ENCODE measurements around the gene EEF1A2. TPM values are rescaled to one million over a fixed set of nuclear protein-coding genes. Genes with fewer than 3 reads are reported as not detected.

EEF1A2 gene
- total RNA-seq = 1 to 10 TPM in 3 of 4 donors, under 1 TPM in 1; 0.75 to 5.0 (median 3.3) TPM

GRCh38 chr20:63498960-63499337 is at the start of gene EEF1A2:
Gene EEF1A2, minus strand, starts transcription at chr20:63499083. Its CDS starts 1,320 bp downstream, at chr20:63497763.
- Histone ChIP-seq H3K9me3 (no peaks in the 10 kb centered on the region), H3K27ac (no peak within 1 kb of the TSS), H3K36me3 (no peaks in the 10 kb centered on the region), H3K4me1 (peaks cover 0 to 19% (median 13%) of the 10 kb centered on the region in 4 donors), H3K4me3 (peak within 1 kb of the TSS in 3 of 4 donors; percentile 19 to 44 (median 29)), H3K27me3 (peaks cover 80% of the 10 kb centered on the region)
- in situ Hi-C loops (cut with MboI; ENCODE audit: low pct_ligation_motif_present in 1 of 4, low pct_unique_long_range_greater_than_20kb in 1 of 4, low sequenced_read_pairs in 3 of 4) (no loop called here), intact Hi-C loops (cut with DNase I; ENCODE audit: low total_unique reads) (no loop called here)
- no peak for DNase-seq
- TF ChIP-seq CTCF (IDR thresholded peaks at IDR 0.05) (no peak), POLR2A (IDR thresholded peaks at IDR 0.05) (no peak), POLR2AphosphoS5 (IDR thresholded peaks at IDR 0.05) (no peak), EP300 (IDR thresholded peaks at IDR 0.05; ENCODE audit: low read depth) (no peak)
- 1% methylated on average over 19 of the region's 58 CpGs; no CpG with 5 or more reads in 1 of the 2 donors for WGBS, 2 donors (ENCODE audit: low coverage in 1 of 2)

GRCh38 chr20:63548542-63548941 is 49.7 kb upstream of the EEF1A2 start:
- no peak overlapping the region for H3K4me3 ChIP-seq
- H3K36me3 ChIP-seq = no peaks in the 10 kb centered on the region
- no peaks in the 10 kb centered on the region for H3K9me3 ChIP-seq
- intact Hi-C loops (cut with DNase I; ENCODE audit: low total_unique reads) (no loop called here), in situ Hi-C loops (cut with MboI; ENCODE audit: low pct_ligation_motif_present in 1 of 4, low pct_unique_long_range_greater_than_20kb in 1 of 4, low sequenced_read_pairs in 3 of 4) (loop anchor here in 1 of 4 donors (25.0 kb wide), 1 partner anchor 89 kb away; the partner anchor contains the start of gene GMEB2)
- peaks cover 52% of the 10 kb centered on the region for H3K27me3 ChIP-seq
- H3K4me1 ChIP-seq = peaks cover 5 to 35% (median 30%) of the 10 kb centered on the region in 4 donors
- TF ChIP-seq POLR2A (IDR thresholded peaks at IDR 0.05) (no peak), EP300 (IDR thresholded peaks at IDR 0.05; ENCODE audit: low read depth) (no peak), CTCF (IDR thresholded peaks at IDR 0.05) (no peak), POLR2AphosphoS5 (IDR thresholded peaks at IDR 0.05) (no peak)
- WGBS, 2 donors (ENCODE audit: low coverage in 1 of 2) = 46 to 61% methylated on average over 3 to 11 of the region's 11 CpGs
- no peak for DNase-seq
- H3K27ac ChIP-seq = no peak overlapping the region

- no peak for DNase-seq
- no peak for TF ChIP-seq EP300 (IDR thresholded peaks at IDR 0.05; ENCODE audit: low read depth)
- no peak for TF ChIP-seq POLR2A (IDR thresholded peaks at IDR 0.05)
- TF ChIP-seq CTCF (IDR thresholded peaks at IDR 0.05) = no peak
- TF ChIP-seq POLR2AphosphoS5 (IDR thresholded peaks at IDR 0.05) = no peak
- Histone ChIP-seq H3K36me3 (no peaks in the 10 kb centered on the region), H3K27ac (peak within 1 kb of the TSS in 1 of 4 donors; percentile 69), H3K4me1 (peaks cover 5 to 33% (median 26%) of the 10 kb centered on the region in 4 donors), H3K27me3 (peaks cover 51% of the 10 kb centered on the region), H3K4me3 (no peak within 1 kb of the TSS), H3K9me3 (no peaks in the 10 kb centered on the region)
- intact Hi-C loops (cut with DNase I; ENCODE audit: low total_unique reads) (no loop called here), in situ Hi-C loops (cut with MboI; ENCODE audit: low pct_ligation_motif_present in 1 of 4, low pct_unique_long_range_greater_than_20kb in 1 of 4, low sequenced_read_pairs in 3 of 4) (loop anchor here in 1 of 4 donors (25.0 kb wide), 1 partner anchor 89 kb away; the partner anchor contains the start of gene GMEB2)
- 58% methylated on average over 27 of the region's 35 CpGs; no CpG with 5 or more reads in 1 of the 2 donors for WGBS, 2 donors (ENCODE audit: low coverage in 1 of 2)
Observed at GRCh38 chr20:63547725-63548480, 49.0 kb upstream of the EEF1A2 start, which contains the start of gene SRMS. Gene SRMS, minus strand, starts transcription at chr20:63547749. Its CDS starts 286 bp downstream, at chr20:63547463.

- 67% methylated on average over 40 of the region's 58 CpGs; no CpG with 5 or more reads in 1 of the 2 donors for WGBS, 2 donors (ENCODE audit: low coverage in 1 of 2)
- intact Hi-C loops (cut with DNase I; ENCODE audit: low total_unique reads) (no loop called here), in situ Hi-C loops (cut with MboI; ENCODE audit: low pct_ligation_motif_present in 1 of 4, low pct_unique_long_range_greater_than_20kb in 1 of 4, low sequenced_read_pairs in 3 of 4) (loop anchor here in 1 of 4 donors (25.0 kb wide), 1 partner anchor 90 kb away; the partner anchor contains the start of gene GMEB2)
Observed at GRCh38 chr20:63546956-63547724, 48.3 kb upstream of the EEF1A2 start.

More at GRCh38 chr20:63546956-63547724, 48.3 kb upstream of the EEF1A2 start:
- no peak overlapping the region for H3K27ac ChIP-seq
- H3K4me3 ChIP-seq = no peak overlapping the region
- peaks cover 5 to 33% (median 25%) of the 10 kb centered on the region in 4 donors for H3K4me1 ChIP-seq
- no peaks in the 10 kb centered on the region for H3K36me3 ChIP-seq
- H3K9me3 ChIP-seq = no peaks in the 10 kb centered on the region
- TF ChIP-seq CTCF (IDR thresholded peaks at IDR 0.05) = no peak
- TF ChIP-seq POLR2A (IDR thresholded peaks at IDR 0.05) = no peak
- TF ChIP-seq EP300 (IDR thresholded peaks at IDR 0.05; ENCODE audit: low read depth) = no peak
- TF ChIP-seq POLR2AphosphoS5 (IDR thresholded peaks at IDR 0.05) = no peak
- DNase-seq = no peak
- peaks cover 51% of the 10 kb centered on the region for H3K27me3 ChIP-seq

Data from transverse colon (tissue), 4 donors.